CD14-positive monocyte (primary cell): ENCODE measurements around the gene RC3H2. TPM values are rescaled to one million over a fixed set of nuclear protein-coding genes. Genes with fewer than 3 reads are reported as not detected.

Source experiments
- DNase-seq, 3 donors: peaks; one replicate each; pipeline ENCODE4 v3.0.0-alpha.2; 2011 to 2022
- H2AFZ ChIP-seq: 2 replicates; pipeline ENCODE4 v1.6.0; 2012; ENCODE audit warnings: mild to moderate bottlenecking, low read depth, low read length, inconsistent platforms; ENCODE audit not compliant: insufficient read depth, poor library complexity, severe bottlenecking
- H3K27ac ChIP-seq, 2 donors: 1 replicate in 1 of 2; 2 replicates in 1 of 2; pipeline ENCODE4 v1.5.1; 2012 to 2013; ENCODE audit warnings: low read length in 2 of 2, control low read depth in 1 of 2, inconsistent platforms in 1 of 2, low read depth in 1 of 2, mild to moderate bottlenecking in 1 of 2
- H3K27me3 ChIP-seq, 2 donors: one replicate each; pipeline versions ENCODE4 v1.6.0 to v1.6.1; 2011 to 2013; ENCODE audit warnings: low read length in 2 of 2; ENCODE audit not compliant: control insufficient read depth in 2 of 2, insufficient read depth in 2 of 2
- H3K36me3 ChIP-seq, 2 donors: replicated peaks in 1 of 2; 1 replicate in 1 of 2; 2 replicates in 1 of 2; pipeline versions ENCODE4 v1.5.1 to v1.6.1; 2012 to 2013; ENCODE audit warnings: low read length in 2 of 2, control low read depth in 1 of 2, inconsistent platforms in 1 of 2, mild to moderate bottlenecking in 1 of 2; ENCODE audit not compliant: insufficient read depth in 2 of 2, control insufficient read depth in 1 of 2
- H3K4me1 ChIP-seq, 2 donors: 1 replicate in 1 of 2; 2 replicates in 1 of 2; pipeline versions ENCODE4 v1.5.1 to v1.6.1; 2012 to 2013; ENCODE audit warnings: low read length in 2 of 2, control low read depth in 1 of 2, inconsistent platforms in 1 of 2, mild to moderate bottlenecking in 1 of 2, moderate library complexity in 1 of 2; ENCODE audit not compliant: insufficient read depth in 2 of 2, control insufficient read depth in 1 of 2
- H3K4me2 ChIP-seq: replicated peaks from 2 replicates; pipeline ENCODE3; 2012; ENCODE audit warnings: low read length, moderate library complexity, mild to moderate bottlenecking; ENCODE audit not compliant: poor library complexity, severe bottlenecking; ENCODE audit errors: extremely low read depth
- H3K4me3 ChIP-seq, 3 experiments: fragments of 200-600 bp in 1 of 3; sonication (generic) in 1 of 3; replicated peaks in 1 of 3; 1 replicate in 2 of 3; 2 replicates in 1 of 3; pipeline ENCODE4 v1.5.1; 2011 to 2013; ENCODE audit warnings: low read length in 3 of 3, mild to moderate bottlenecking in 3 of 3, control low read depth in 2 of 3, low read depth in 2 of 3, inconsistent platforms in 1 of 3, moderate library complexity in 1 of 3
- H3K79me2 ChIP-seq: 2 replicates; pipeline ENCODE4 v1.6.0; 2012; ENCODE audit warnings: mild to moderate bottlenecking, control low read depth, inconsistent platforms, low read length, moderate library complexity; ENCODE audit not compliant: insufficient read depth
- H3K9ac ChIP-seq: 2 replicates; pipeline ENCODE4 v1.6.0; 2017; ENCODE audit warnings: low read length, mild to moderate bottlenecking; ENCODE audit not compliant: insufficient read depth, poor library complexity, severe bottlenecking
- H3K9me3 ChIP-seq, 2 donors: replicated peaks in 1 of 2; 1 replicate in 1 of 2; 2 replicates in 1 of 2; pipeline versions ENCODE4 v1.5.1 to v1.6.1; 2012 to 2013; ENCODE audit warnings: low read length in 2 of 2, control low read depth in 1 of 2; ENCODE audit not compliant: control insufficient read depth in 1 of 2, insufficient read depth in 1 of 2
- H4K20me1 ChIP-seq: 2 replicates; pipeline ENCODE4 v1.6.0; 2012; ENCODE audit warnings: mild to moderate bottlenecking, low read length, control low read depth, moderate library complexity; ENCODE audit not compliant: insufficient read depth
- H3K27ac Mint-ChIP-seq, 7 donors: one replicate each; pipeline ENCODE4 v1.8.0; 2020; ENCODE audit warnings: mild to moderate bottlenecking in 7 of 7, mixed read lengths in 7 of 7, moderate library complexity in 6 of 7, inconsistent platforms in 2 of 7
- H3K27me3 Mint-ChIP-seq, 3 donors: one replicate each; pipeline ENCODE4 v1.8.0; 2021 to 2022; ENCODE audit warnings: low read depth in 3 of 3, mild to moderate bottlenecking in 3 of 3, mixed read lengths in 3 of 3, moderate library complexity in 3 of 3, inconsistent platforms in 1 of 3
- H3K36me3 Mint-ChIP-seq, 2 donors: one replicate each; pipeline ENCODE4 v1.8.0; 2020; ENCODE audit warnings: mixed read lengths in 2 of 2, inconsistent platforms in 1 of 2, mild to moderate bottlenecking in 1 of 2
- H3K4me1 Mint-ChIP-seq: one replicate; pipeline ENCODE4 v1.8.0; 2020; ENCODE audit warnings: mild to moderate bottlenecking, mixed read lengths
- H3K4me3 Mint-ChIP-seq, 2 donors: one replicate each; pipeline ENCODE4 v1.8.0; 2020; ENCODE audit warnings: mild to moderate bottlenecking in 2 of 2, mixed read lengths in 2 of 2, moderate library complexity in 1 of 2
- H3K9me3 Mint-ChIP-seq, 7 donors: one replicate each; pipeline ENCODE4 v1.8.0; 2020 to 2022; ENCODE audit warnings: mixed read lengths in 7 of 7, mild to moderate bottlenecking in 6 of 7, moderate library complexity in 6 of 7, inconsistent platforms in 2 of 7
- WGBS: methylation state at CpG from one replicate; pipeline ENCODE4 v1.1.5; 2013; ENCODE audit warnings: missing lambda C conversion rate; ENCODE audit not compliant: insufficient coverage; 5-methylcytosine and 5-hydroxymethylcytosine counted together
- intact Hi-C, 2 donors: fragments of 100-400 bp; cut with micrococcal nuclease; formaldehyde crosslinking; loops; one replicate each; pipeline versions ENCODE4 v1.15.0 to v1.15.1; 2023
- polyA plus RNA-seq, 3 donors: library from polyadenylated mRNA; depleted of rRNA in 1 of 3; unstranded in 2 of 3; stranded (reverse) in 1 of 3; fragments of 300-500 nt in 2 of 3; fragments of >200 nt in 1 of 3; fragmentation: Illumina TruSeq in 2 of 3; gene quantifications; 1 replicate in 2 of 3; 2 replicates in 1 of 3; pipeline ENCODE4 v1.2.3, GENCODE V29; 2012 to 2021
- TF ChIP-seq, protein P1 (sequence below): fragments of 200-600 bp; IDR thresholded peaks from one replicate; pipeline ENCODE4 v1.8.0; 2022; ENCODE audit warnings: antibody characterized with exemption, mild to moderate bottlenecking

RC3H2 gene
- polyA plus RNA-seq, 3 donors: 11.3 to 24.6 (median 11.8) TPM

DNA sequence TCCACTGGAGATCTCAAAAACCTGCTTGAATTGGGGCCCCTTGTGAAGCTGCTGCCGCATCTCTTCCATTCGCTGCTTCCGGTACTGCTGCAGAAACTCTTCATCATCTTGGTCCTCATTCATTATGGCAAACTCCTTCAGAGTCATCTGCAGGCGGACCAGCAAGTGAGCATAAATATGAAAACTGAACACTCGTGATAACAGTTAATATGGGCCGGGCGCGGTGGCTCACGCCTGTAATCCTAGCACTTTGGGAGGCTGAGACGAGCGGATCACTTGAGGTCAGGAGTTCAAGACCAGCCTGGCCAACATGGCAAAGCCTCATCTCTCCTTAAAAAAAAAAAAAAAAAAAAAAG, 84.7 kb downstream of the RC3H2 start:
- Histone ChIP-seq H4K20me1 (peaks cover 37% of the 10 kb centered on the region), H3K27me3 (no peaks in the 10 kb centered on the region), H2AFZ (no peak overlapping the region), H3K79me2 (peaks cover 34% of the 10 kb centered on the region), H3K36me3 (peaks cover 54 to 70% of the 10 kb centered on the region in 2 donors), H3K4me3 (no peak overlapping the region), H3K4me2 (no peak overlapping the region), H3K4me1 (peaks cover 27 to 29% of the 10 kb centered on the region in 2 donors), H3K27ac (no peak overlapping the region), H3K9ac (no peak overlapping the region), H3K9me3 (no peaks in the 10 kb centered on the region)
- peak overlapping the region in 5 of 7 donors; percentile 28 to 79 (median 35) for H3K27ac Mint-ChIP-seq
- 95% methylated on average over 4 of the region's 11 CpGs for WGBS
- H3K9me3 Mint-ChIP-seq: no peaks in the 10 kb centered on the region
- TF ChIP-seq, protein P1, sequence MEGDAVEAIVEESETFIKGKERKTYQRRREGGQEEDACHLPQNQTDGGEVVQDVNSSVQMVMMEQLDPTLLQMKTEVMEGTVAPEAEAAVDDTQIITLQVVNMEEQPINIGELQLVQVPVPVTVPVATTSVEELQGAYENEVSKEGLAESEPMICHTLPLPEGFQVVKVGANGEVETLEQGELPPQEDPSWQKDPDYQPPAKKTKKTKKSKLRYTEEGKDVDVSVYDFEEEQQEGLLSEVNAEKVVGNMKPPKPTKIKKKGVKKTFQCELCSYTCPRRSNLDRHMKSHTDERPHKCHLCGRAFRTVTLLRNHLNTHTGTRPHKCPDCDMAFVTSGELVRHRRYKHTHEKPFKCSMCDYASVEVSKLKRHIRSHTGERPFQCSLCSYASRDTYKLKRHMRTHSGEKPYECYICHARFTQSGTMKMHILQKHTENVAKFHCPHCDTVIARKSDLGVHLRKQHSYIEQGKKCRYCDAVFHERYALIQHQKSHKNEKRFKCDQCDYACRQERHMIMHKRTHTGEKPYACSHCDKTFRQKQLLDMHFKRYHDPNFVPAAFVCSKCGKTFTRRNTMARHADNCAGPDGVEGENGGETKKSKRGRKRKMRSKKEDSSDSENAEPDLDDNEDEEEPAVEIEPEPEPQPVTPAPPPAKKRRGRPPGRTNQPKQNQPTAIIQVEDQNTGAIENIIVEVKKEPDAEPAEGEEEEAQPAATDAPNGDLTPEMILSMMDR: no peak
- H3K27me3 Mint-ChIP-seq: peaks cover 0 to 2% (median 0%) of the 10 kb centered on the region in 3 donors
- peaks cover 48 to 62% of the 10 kb centered on the region in 2 donors for H3K36me3 Mint-ChIP-seq
- H3K4me1 Mint-ChIP-seq: peaks cover 28% of the 10 kb centered on the region
- intact Hi-C loops: loop anchor here in 1 of 2 donors (10.0 kb wide), 1 partner anchor 556 kb away; the partner anchor contains the start of genes MRRF and RBM18
- no peak overlapping the region for H3K4me3 Mint-ChIP-seq
- DNase-seq: no peak

DNA sequence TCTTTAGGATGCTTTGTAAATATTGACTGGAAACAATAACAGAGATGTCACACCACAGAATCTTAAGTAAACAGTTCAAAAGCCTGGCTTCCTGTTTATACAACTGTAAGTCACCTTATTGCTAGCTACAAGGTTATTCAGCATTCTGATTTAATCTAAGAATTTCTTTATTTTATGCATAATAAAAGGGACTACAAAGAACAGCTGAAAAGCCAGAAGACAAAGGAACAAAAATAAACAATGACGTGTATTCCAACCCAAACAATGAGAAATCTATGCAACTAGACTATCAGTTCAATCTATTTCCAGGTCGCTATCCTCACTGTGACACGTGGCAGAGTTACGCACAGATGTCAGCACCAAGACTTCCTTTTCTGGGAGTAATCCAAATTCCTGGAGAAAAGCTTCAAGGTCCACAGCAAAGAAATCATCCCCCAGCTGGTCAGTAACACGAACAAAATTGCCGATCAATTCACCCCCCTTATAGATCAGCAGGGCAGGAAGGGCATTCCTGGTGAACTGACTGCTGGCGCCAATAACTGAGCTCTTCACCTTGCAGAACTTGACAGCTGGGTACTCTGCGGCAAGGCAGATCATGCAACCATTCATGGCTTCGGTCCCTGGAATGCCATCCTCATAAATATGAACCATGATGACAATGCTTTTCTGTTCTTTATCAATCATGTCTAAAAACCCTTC, 85.2 kb downstream of the RC3H2 start:
- peaks cover 54 to 67% of the 10 kb centered on the region in 2 donors for H3K36me3 ChIP-seq
- H3K9ac ChIP-seq: no peak overlapping the region
- no peak for DNase-seq
- H3K27ac ChIP-seq: no peak overlapping the region
- peaks cover 33% of the 10 kb centered on the region for H4K20me1 ChIP-seq
- Mint-ChIP-seq H3K4me1 (peaks cover 32% of the 10 kb centered on the region), H3K36me3 (peaks cover 50 to 56% of the 10 kb centered on the region in 2 donors), H3K27ac (peak overlapping the region in 4 of 7 donors; percentile 32 to 79 (median 66)), H3K4me3 (no peak overlapping the region), H3K27me3 (peaks cover 0 to 2% (median 0%) of the 10 kb centered on the region in 3 donors), H3K9me3 (no peaks in the 10 kb centered on the region)
- peaks cover 30% of the 10 kb centered on the region for H3K79me2 ChIP-seq
- peaks cover 29 to 32% of the 10 kb centered on the region in 2 donors for H3K4me1 ChIP-seq
- H3K9me3 ChIP-seq: no peaks in the 10 kb centered on the region
- H3K4me3 ChIP-seq: no peak overlapping the region
- H2AFZ ChIP-seq: no peak overlapping the region
- WGBS: 93% methylated on average over 9 of the region's 9 CpGs
- TF ChIP-seq, protein P1: no peak
- H3K27me3 ChIP-seq: no peaks in the 10 kb centered on the region
- H3K4me2 ChIP-seq: no peak overlapping the region
- intact Hi-C loops: loop anchor here in 1 of 2 donors (10.0 kb wide), 4 partner anchors 465 to 725 kb away; partner anchors contain the start of genes MRRF, RBM18 and TTLL11
